DND-41 (cell line): ENCODE results near the gene CREB3L1.

ENCODE experiments used
- ATAC-seq: fragments of 200-7000 bp; cut with Tn5 transposase; 3 replicates; pipeline ENCODE4 v1.9.1; 2021; ENCODE audit warnings: low read depth; ENCODE audit not compliant: insufficient read depth
- DNase-seq: peaks from one replicate; pipeline ENCODE4 v3.0.0-alpha.2; 2020
- H2AFZ ChIP-seq: 2 replicates; pipeline ENCODE4 v1.6.0; 2012; ENCODE audit warnings: low read depth, low read length
- H3K27ac ChIP-seq: 2 replicates; pipeline ENCODE4 v1.5.1; 2012; ENCODE audit warnings: low read length, inconsistent platforms
- H3K27me3 ChIP-seq: fragments of 200-600 bp; sonication (generic); 2 replicates; pipeline ENCODE4 v1.6.0; 2012; ENCODE audit warnings: low read length, mild to moderate bottlenecking, inconsistent platforms; ENCODE audit not compliant: insufficient read depth, poor library complexity
- H3K36me3 ChIP-seq: 2 replicates; pipeline ENCODE4 v1.5.1; 2012; ENCODE audit warnings: low read length, inconsistent platforms; ENCODE audit not compliant: insufficient read depth
- H3K4me1 ChIP-seq: 2 replicates; pipeline ENCODE4 v1.5.1; 2012; ENCODE audit warnings: mild to moderate bottlenecking, low read length; ENCODE audit not compliant: insufficient read depth
- H3K4me2 ChIP-seq: 2 replicates; pipeline ENCODE4 v1.6.0; 2012; ENCODE audit warnings: mild to moderate bottlenecking, moderate library complexity, low read length, inconsistent platforms; ENCODE audit not compliant: insufficient read depth
- H3K4me3 ChIP-seq, 2 experiments: fragments of 200-600 bp in 1 of 2; shearing (Covaris generic) in 1 of 2; 2 replicates each; pipeline ENCODE4 v1.5.1; 2012 to 2016; ENCODE audit warnings: inconsistent platforms in 2 of 2, low read length in 2 of 2, mild to moderate bottlenecking in 2 of 2, low read depth in 1 of 2, moderate library complexity in 1 of 2
- H3K79me2 ChIP-seq: 2 replicates; pipeline ENCODE4 v1.6.0; 2012; ENCODE audit warnings: low read length, inconsistent platforms; ENCODE audit not compliant: insufficient read depth
- H3K9ac ChIP-seq: 2 replicates; pipeline ENCODE4 v1.6.0; 2012; ENCODE audit warnings: low read depth, mild to moderate bottlenecking, inconsistent platforms, low read length, moderate library complexity
- H3K9me3 ChIP-seq: 2 replicates; pipeline ENCODE4 v1.5.1; 2012; ENCODE audit warnings: low read length, moderate library complexity, mild to moderate bottlenecking, inconsistent platforms; ENCODE audit not compliant: insufficient read depth, severe bottlenecking
- H4K20me1 ChIP-seq: 2 replicates; pipeline ENCODE4 v1.6.0; 2012; ENCODE audit warnings: low read length; ENCODE audit not compliant: insufficient read depth
- CTCF ChIP-seq: IDR thresholded peaks from 2 replicates; pipeline ENCODE4 v1.5.1; 2012; ENCODE audit warnings: borderline replicate concordance, low read length, moderate library complexity, mild to moderate bottlenecking; ENCODE audit not compliant: poor library complexity, severe bottlenecking; ENCODE audit errors: extremely low read depth
- EZH2 ChIP-seq: IDR thresholded peaks from 3 replicates; pipeline ENCODE4 v1.6.1; 2012; ENCODE audit warnings: borderline replicate concordance, low read depth, mild to moderate bottlenecking, moderate library complexity, low read length, inconsistent platforms; ENCODE audit not compliant: severe bottlenecking

Gene CREB3L1

GRCh38 chr11:46315783-46316563 is 38.5 kb downstream of the CREB3L1 start:
- no peak for DNase-seq
- H3K9ac ChIP-seq = no peak overlapping the region

DNA sequence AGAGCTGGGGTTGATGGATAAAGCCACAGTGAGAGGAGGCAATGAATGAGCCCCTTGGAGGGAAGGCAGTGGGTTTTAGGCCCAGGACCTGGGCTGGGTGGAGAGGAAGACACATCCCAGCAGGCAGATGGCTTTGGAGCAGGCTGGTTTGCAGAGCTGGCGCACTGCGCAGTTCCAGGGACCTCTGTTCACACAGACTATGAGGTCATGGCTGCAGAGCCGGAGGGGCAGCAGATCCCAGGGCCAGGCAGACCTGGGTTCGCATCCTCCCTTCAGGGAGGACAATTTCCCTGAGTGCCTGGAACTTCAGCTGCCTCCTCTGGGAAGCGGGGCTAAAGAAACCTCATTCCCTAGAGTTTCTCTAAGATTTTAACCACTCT is 41.6 kb downstream of the CREB3L1 start:
- Histone ChIP-seq H4K20me1 (no peaks in the 10 kb centered on the region), H3K9me3 (no peaks in the 10 kb centered on the region), H3K27ac (no peak overlapping the region), H2AFZ (no peak overlapping the region), H3K79me2 (no peaks in the 10 kb centered on the region), H3K4me1 (peaks cover 13% of the 10 kb centered on the region), H3K27me3 (no peaks in the 10 kb centered on the region), H3K36me3 (no peaks in the 10 kb centered on the region), H3K4me3 (no peak overlapping the region), H3K9ac (no peak overlapping the region), H3K4me2 (no peak overlapping the region)
- no peak for DNase-seq
- TF ChIP-seq CTCF (no peak), EZH2 (no peak)
- no peak for ATAC-seq

More at GRCh38 chr11:46315783-46316563, 38.5 kb downstream of the CREB3L1 start:
- H3K4me3 ChIP-seq = no peak overlapping the region
- no peak overlapping the region for H3K4me2 ChIP-seq
- peaks cover 13% of the 10 kb centered on the region for H3K4me1 ChIP-seq
- H3K9me3 ChIP-seq = no peaks in the 10 kb centered on the region
- H3K27me3 ChIP-seq = no peaks in the 10 kb centered on the region
- H3K27ac ChIP-seq = no peak overlapping the region
- H3K36me3 ChIP-seq = no peaks in the 10 kb centered on the region
- no peak overlapping the region for H2AFZ ChIP-seq
- no peak for ATAC-seq
- no peaks in the 10 kb centered on the region for H3K79me2 ChIP-seq
- no peaks in the 10 kb centered on the region for H4K20me1 ChIP-seq
- TF ChIP-seq EZH2 (no peak), CTCF (no peak)

DNA sequence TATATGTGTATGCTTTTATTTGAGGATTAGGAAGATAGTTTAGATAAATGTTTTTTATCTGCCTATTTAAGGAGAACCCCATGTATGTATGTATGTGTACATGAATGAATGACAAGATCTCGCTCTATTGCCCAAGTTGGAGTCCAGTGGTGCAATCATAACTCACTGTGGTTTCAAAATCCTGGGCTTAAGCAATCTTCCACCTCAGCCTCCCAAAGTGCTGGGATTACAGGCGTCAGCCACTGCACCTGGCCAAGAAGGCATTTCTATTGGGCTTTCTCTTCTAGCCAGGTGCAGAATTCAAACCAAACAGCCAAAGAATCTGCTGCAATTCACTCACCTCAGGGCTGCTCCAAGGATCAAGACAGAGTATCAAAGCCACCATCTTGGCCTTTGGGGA is 44.3 kb downstream of the CREB3L1 start:
- H3K4me2 ChIP-seq = no peak overlapping the region
- H4K20me1 ChIP-seq = no peaks in the 10 kb centered on the region
- H3K9me3 ChIP-seq = no peaks in the 10 kb centered on the region
- no peak for DNase-seq
- H3K27ac ChIP-seq = no peak overlapping the region
- no peaks in the 10 kb centered on the region for H3K79me2 ChIP-seq
- peaks cover 7% of the 10 kb centered on the region; the same call in 1 of the 2 replicates for H3K4me1 ChIP-seq
- H2AFZ ChIP-seq = no peak overlapping the region
- H3K4me3 ChIP-seq = no peak overlapping the region
- no peaks in the 10 kb centered on the region for H3K36me3 ChIP-seq
- H3K27me3 ChIP-seq = no peaks in the 10 kb centered on the region
- TF ChIP-seq EZH2 (no peak), CTCF (no peak)
- H3K9ac ChIP-seq = no peak overlapping the region
- no peak for ATAC-seq
